Stimulated activated CD4-positive, alpha-beta T cell treated with anti-CD3 and anti-CD28 coated beads, Interleukin-1b, Interleukin-23, amount 100 ng/mL, for 24 hours (primary cell): ENCODE data around the gene ARR3.
"Not testable (repeated sequence)": the region's sequence is repeated elsewhere in the genome, so short reads cannot be mapped to it uniquely, and the experiment has no call there.

Experiments
- DNase-seq, 4 experiments: peaks; one replicate each; pipeline ENCODE4 v3.0.0-alpha.2; 2020; ENCODE audit warnings: low read depth in 4 of 4, low spot score in 1 of 4

The ARR3 gene

DNA sequence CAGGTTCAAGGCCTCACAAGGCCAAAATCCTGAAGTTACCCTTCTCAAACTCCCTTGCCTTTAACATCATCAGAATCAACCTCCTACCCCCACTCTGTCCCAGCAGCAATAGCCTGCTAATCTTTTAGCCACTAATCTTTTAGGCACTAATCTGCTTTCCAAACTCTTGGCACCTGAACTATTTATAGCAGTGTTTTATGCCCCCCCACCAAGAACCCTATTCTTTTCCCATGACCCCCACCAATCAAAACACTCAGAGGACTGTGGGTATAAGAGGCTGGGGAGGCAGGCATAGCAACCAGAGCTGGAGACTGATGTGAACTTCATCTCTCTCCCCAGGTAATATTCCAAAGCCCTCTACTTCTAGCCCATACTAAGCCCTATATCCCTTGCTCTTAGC, at the start of gene ARR3:
Gene ARR3 (plus strand): TSS at position 301 of the 400 bp plus-strand sequence. CDS start 1,052 bp downstream, outside the sequence.
- DNase-seq, result no peak

- DNase-seq, result no peak
Measured at GRCh38 chrX:70219938-70220764, 48.0 kb upstream of the ARR3 start.

DNA sequence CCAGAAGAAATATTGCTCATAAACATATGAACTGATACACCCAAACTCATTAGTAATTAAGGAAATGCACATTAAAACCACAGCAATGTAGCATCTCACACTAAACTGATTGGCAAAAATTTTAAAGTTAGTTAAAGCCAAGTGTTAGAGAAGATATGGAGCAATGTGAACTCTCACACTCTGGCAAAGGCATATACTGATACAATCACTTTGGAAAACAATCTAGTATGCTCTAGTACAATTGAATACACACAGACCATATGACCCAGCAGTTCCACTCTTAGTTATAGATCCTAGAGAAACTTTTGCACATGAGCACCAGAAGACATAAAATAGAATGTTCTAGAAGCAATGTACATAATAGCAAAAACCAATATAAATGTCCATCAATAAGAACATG, 42.1 kb upstream of the ARR3 start:
- no peak for DNase-seq

DNA sequence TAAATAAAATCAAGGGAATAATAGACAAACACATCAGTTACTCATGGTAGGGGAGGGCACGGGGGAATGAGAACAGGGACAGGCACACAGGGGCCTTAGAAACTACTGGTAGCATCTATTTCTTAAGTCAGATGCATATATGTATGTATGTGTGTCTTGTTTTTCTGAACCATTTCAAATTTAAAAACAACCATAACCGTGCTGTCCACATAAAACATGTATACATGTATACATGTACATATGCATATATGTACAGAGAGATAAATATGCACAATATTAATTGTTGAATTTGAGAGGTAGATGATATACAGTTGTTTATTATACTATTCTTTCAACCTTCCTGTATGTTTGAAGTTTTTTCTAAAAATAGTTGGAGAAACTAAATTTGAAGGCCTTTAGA, 41.4 kb upstream of the ARR3 start:
- DNase-seq, result no peak

DNA sequence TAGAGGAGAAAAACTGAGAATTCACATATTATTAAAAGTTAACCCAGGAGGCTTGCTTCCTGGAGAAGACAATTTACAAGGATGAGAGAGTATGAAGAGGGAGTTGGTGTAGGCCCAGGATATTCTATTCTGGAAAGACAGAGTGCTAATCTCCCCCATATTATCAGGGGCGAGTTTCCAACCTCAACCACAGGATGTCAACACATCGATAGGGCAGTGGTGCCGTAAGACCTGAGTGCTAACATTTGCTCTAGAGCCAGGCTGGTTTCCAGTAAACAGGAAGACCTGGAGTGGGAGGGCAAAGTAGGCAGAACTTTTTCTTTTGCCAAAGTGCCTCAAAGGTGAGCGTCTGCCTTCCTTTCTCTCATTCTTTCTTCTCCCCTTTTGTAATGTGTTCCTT, 36.5 kb upstream of the ARR3 start:
- no peak for DNase-seq

- no peak for DNase-seq
Measured at GRCh38 chrX:70234355-70234754, 33.8 kb upstream of the ARR3 start, which contains the start of gene AWAT1. TSS of gene AWAT1 (plus strand) at chrX:70234655. CDS start at chrX:70234696, 41 bp downstream.

- DNase-seq, result no peak
Measured at GRCh38 chrX:70240751-70241150, 27.4 kb upstream of the ARR3 start.

DNA sequence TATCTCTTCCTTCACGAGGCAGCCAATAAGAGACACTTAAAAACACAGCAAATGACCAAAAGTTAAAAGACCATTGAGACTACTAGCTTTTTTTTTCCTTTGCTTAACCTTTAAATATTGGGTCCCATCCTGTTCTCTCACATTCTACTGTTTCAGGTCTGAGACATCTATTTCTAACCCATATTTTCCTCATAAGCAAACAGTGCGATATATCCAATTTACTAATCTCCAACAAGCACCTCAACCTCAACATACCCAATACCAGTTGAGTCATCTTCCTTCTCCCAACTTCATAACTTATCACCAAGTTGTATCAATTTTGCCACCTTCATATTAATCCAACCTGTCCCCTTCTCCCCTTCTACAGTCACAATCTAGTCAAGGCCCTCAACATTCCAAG, 26.6 kb upstream of the ARR3 start:
- DNase-seq, result no peak

GRCh38 chrX:70243601-70244000, 24.5 kb upstream of the ARR3 start:
- not testable (repeated sequence) for DNase-seq

DNA sequence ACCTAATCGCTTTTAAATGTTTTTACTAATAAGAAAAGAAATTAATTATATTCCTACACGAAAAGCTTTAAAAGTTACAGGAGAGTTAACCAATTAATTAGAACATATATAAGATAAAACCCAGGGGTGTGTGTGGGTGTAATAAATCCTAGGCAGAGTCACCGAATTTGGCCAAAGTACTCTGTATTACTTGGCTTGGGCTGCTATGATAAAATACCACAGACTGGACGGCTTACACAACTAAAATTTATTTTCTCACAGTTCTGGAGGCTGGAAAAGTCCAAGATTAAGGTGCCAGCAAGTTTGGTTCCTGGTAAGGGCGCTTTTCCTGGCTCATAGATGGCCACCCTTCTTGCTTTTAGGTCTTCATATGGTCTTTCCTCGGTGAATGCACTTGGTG, 23.3 kb upstream of the ARR3 start:
- no peak for DNase-seq

- DNase-seq, result no peak
Measured at GRCh38 chrX:70247252-70247651, 20.9 kb upstream of the ARR3 start.

GRCh38 chrX:70252491-70252890, 15.6 kb upstream of the ARR3 start:
- no peak for DNase-seq

DNA sequence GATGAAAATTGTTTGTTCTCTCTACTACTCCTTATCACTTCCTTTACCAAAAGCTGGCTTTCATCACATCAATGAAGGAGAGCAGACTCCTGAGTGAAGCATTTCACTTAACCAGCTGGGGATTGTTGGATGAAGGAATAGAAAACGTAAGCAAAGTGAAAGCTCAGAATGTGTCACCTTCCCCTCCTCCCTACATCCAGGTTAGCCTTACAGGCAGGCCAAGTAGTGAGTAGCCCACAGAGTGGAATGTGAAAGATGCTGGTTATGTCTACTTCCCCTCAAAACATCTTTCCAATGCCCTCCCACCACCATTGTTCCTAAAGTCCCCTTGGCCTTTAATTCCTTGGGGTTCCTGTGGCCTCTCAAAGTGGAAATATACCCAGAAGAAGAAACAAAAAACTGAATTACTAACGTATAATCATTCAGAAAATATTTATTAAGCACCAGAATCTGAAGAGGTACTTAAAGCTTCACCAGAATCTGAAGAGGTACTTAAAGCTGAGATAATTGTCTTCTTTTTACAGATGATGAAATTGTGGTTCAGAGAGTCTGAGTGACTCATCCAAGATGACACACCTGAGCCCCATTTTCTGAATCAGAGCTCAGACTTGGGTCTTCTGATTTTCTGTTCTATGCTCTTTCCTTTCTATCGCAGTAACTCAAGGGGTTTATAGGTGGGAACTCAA, 14.6 kb upstream of the ARR3 start:
- no peak for DNase-seq

- DNase-seq, result no peak
Measured at GRCh38 chrX:70254063-70254400, 14.1 kb upstream of the ARR3 start.

DNA sequence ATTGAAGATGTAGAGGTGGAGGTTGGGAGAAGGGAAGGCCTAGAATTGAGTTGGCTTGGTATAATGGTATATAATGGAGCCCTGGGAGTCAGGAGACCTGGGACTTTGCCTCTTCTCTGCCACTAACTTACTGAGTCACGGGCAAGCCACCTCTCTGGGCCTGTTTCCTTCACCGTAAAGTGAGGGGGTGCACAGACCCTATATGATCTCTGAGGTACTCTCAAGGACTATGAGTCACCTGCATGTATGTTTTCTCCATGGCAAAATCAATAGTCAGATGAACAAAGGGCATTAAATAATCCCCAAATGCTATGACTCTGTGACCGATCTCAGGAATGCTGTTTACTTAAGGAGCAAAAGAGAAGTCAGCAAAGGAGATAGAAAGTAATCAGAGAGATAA, 13.2 kb upstream of the ARR3 start:
- DNase-seq, result no peak

GRCh38 chrX:70255452-70255851, 12.7 kb upstream of the ARR3 start:
- no peak for DNase-seq

- no peak for DNase-seq
Measured at GRCh38 chrX:70257423-70258288, 10.5 kb upstream of the ARR3 start.

GRCh38 chrX:70260104-70260503, 8.0 kb upstream of the ARR3 start, which contains the start of gene P2RY4:
TSS of gene P2RY4 (minus strand) at chrX:70260204. CDS start at chrX:70259624, 580 bp downstream.
- no peak for DNase-seq

- peak in 2 of 4 experiments; percentile 2 to 7 for DNase-seq
Measured at GRCh38 chrX:70262952-70263567, 5.1 kb upstream of the ARR3 start.

- no peak for DNase-seq
Measured at GRCh38 chrX:70264784-70265183, 3.4 kb upstream of the ARR3 start.

DNA sequence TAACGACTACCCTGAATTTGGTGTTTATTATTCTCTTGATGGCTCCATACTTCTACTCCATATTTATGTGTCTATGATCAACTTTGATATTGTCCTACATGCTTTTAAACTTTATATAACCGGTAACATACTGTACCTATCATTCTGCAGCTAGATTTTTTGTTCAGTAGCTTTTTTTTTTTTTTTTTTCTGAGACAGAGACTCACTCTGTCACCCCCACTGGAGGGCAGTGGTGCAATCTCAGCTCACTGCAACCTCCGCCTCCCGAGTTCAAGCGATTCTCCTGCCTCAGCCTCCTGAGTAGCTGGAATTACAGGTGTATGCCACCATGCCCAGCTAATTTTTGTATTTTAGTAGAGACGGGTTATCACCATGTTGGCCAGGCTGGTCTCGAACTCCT, 5.9 kb downstream of the ARR3 start:
- DNase-seq, result not testable (repeated sequence)
